Endothelial cell of umbilical vein (primary cell): ENCODE results near the gene SLFN5. TPM values are rescaled to one million over a fixed set of nuclear protein-coding genes. Genes with fewer than 3 reads are reported as not detected.

Experiments
- BruUV-seq: library from RNA; stranded (reverse); fragments of 400-500 nt; replicated peaks from 2 replicates; lab custom pipeline; 2021; lab: Mats Ljungman, UMichigan
- CTCF ChIA-PET: fragments of 300-600, 350-600 bp; sonication (Branson Sonifier 250); formaldehyde crosslinking; loops from one replicate; lab custom pipeline; 2021; ENCODE audit warnings: antibody characterized with exemption, inconsistent platforms; lab: Charles Lee
- POLR2A ChIA-PET: fragments of 300-600, 350-600 bp; sonication (Branson Sonifier 250); formaldehyde crosslinking; loops from one replicate; lab custom pipeline; 2021; ENCODE audit warnings: antibody characterized with exemption, inconsistent platforms; lab: Charles Lee
- DNase-seq: peaks from one replicate; pipeline ENCODE4 v3.0.0-alpha.2; 2011; ENCODE audit warnings: low read depth, low spot score
- FAIRE-seq: peaks from 2 replicates; lab custom pipeline; 2011; peaks lifted over from hg19 to GRCh38; lab: Jason Lieb, UNC
- H2AFZ ChIP-seq: 2 replicates; pipeline ENCODE4 v1.6.0; 2012; ENCODE audit warnings: low read depth, low read length, control low read depth, inconsistent platforms
- H3K27ac ChIP-seq: 2 replicates; pipeline ENCODE4 v1.5.1; 2011; ENCODE audit warnings: low read depth, mild to moderate bottlenecking, control low read depth, low read length, moderate library complexity; ENCODE audit not compliant: insufficient read depth
- H3K27me3 ChIP-seq, 2 experiments: 2 replicates each; pipeline versions ENCODE4 v1.6.0 to v1.6.1; 2011; ENCODE audit warnings: low read length in 2 of 2, mixed read lengths in 1 of 2; ENCODE audit not compliant: control insufficient read depth in 2 of 2, insufficient read depth in 2 of 2
- H3K36me3 ChIP-seq, 2 experiments: 2 replicates in 1 of 2; 3 replicates in 1 of 2; pipeline ENCODE4 v1.5.1; 2011; ENCODE audit warnings: low read length in 2 of 2, mild to moderate bottlenecking in 1 of 2, moderate library complexity in 1 of 2; ENCODE audit not compliant: control insufficient read depth in 2 of 2, insufficient read depth in 2 of 2; ENCODE audit errors: extremely low read depth in 1 of 2
- H3K4me1 ChIP-seq: 3 replicates; pipeline ENCODE4 v1.5.1; 2011; ENCODE audit warnings: mild to moderate bottlenecking, low read length; ENCODE audit not compliant: control insufficient read depth, insufficient read depth; ENCODE audit errors: extremely low read depth
- H3K4me2 ChIP-seq: 2 replicates; pipeline ENCODE4 v1.6.1; 2011; ENCODE audit warnings: low read length, control low read depth, mixed read lengths; ENCODE audit not compliant: insufficient read depth
- H3K4me3 ChIP-seq, 3 experiments: fragments of 200-600 bp in 1 of 3; sonication (generic), shearing (Covaris generic) in 1 of 3; replicated peaks in 1 of 3; 2 replicates each; pipeline ENCODE4 v1.5.1; 2011 to 2016; ENCODE audit warnings: control low read depth in 3 of 3, low read length in 3 of 3, mild to moderate bottlenecking in 2 of 3, inconsistent platforms in 1 of 3, low read depth in 1 of 3, moderate library complexity in 1 of 3; ENCODE audit not compliant: insufficient read depth in 1 of 3
- H3K79me2 ChIP-seq: 2 replicates; pipeline ENCODE4 v1.6.0; 2012; ENCODE audit warnings: low read length, inconsistent platforms; ENCODE audit not compliant: control insufficient read depth, insufficient read depth
- H3K9ac ChIP-seq: replicated peaks from 2 replicates; pipeline ENCODE3; 2011; ENCODE audit warnings: low read length, control low read depth; ENCODE audit not compliant: insufficient read depth; ENCODE audit errors: extremely low read depth
- H3K9me1 ChIP-seq: replicated peaks from 3 replicates; pipeline ENCODE4 v1.6.0; 2011; ENCODE audit warnings: mild to moderate bottlenecking, low read length; ENCODE audit not compliant: control insufficient read depth, insufficient read depth; ENCODE audit errors: extremely low read depth
- H3K9me3 ChIP-seq: replicated peaks from 2 replicates; pipeline ENCODE4 v1.5.1; 2012; ENCODE audit warnings: low read length, inconsistent platforms; ENCODE audit not compliant: control insufficient read depth, insufficient read depth
- H4K20me1 ChIP-seq: replicated peaks from 2 replicates; pipeline ENCODE3; 2011; ENCODE audit warnings: mild to moderate bottlenecking, low read length; ENCODE audit not compliant: control insufficient read depth, insufficient read depth; ENCODE audit errors: extremely low read depth
- EZH2 ChIP-seq: IDR thresholded peaks from 2 replicates; pipeline ENCODE4 v1.6.1; 2012; ENCODE audit warnings: borderline replicate concordance, low read depth, mild to moderate bottlenecking, moderate library complexity, low read length, inconsistent platforms; ENCODE audit not compliant: severe bottlenecking
- FOS ChIP-seq: IDR thresholded peaks from 2 replicates; pipeline ENCODE4 v1.6.1; 2011; ENCODE audit warnings: mild to moderate bottlenecking, low read length, moderate library complexity, borderline replicate concordance; ENCODE audit not compliant: insufficient read depth
- GATA2 ChIP-seq: IDR thresholded peaks from 2 replicates; pipeline ENCODE4 v1.7.0; 2011; ENCODE audit warnings: low read depth, mild to moderate bottlenecking, moderate library complexity, mixed read lengths, low read length; ENCODE audit not compliant: insufficient read length, insufficient read depth
- JUN ChIP-seq: IDR thresholded peaks from 2 replicates; pipeline ENCODE4 v1.6.1; 2011; ENCODE audit warnings: borderline replicate concordance, low read depth; ENCODE audit not compliant: insufficient read length, insufficient read depth
- MAX ChIP-seq: IDR thresholded peaks from 2 replicates; pipeline ENCODE4 v1.6.1; 2011; ENCODE audit not compliant: insufficient read depth, insufficient read length
- MYC ChIP-seq: IDR thresholded peaks from one replicate; pipeline ENCODE4 v1.6.1; 2011; ENCODE audit warnings: mild to moderate bottlenecking, low read depth, low read length
- POLR2A ChIP-seq: IDR thresholded peaks from 2 replicates; pipeline ENCODE4 v1.6.1; 2012; ENCODE audit warnings: low read depth, mild to moderate bottlenecking, control low read depth, low read length
- POLR2AphosphoS5 ChIP-seq: IDR thresholded peaks from 2 replicates; pipeline ENCODE4 v1.6.1; 2012; ENCODE audit warnings: low read depth, mild to moderate bottlenecking, control low read depth, low read length, moderate library complexity; ENCODE audit not compliant: insufficient read depth
- dilution Hi-C: fragments of 300-500 bp; cut with MboI; formaldehyde crosslinking; loops from one replicate; pipeline ENCODE4 v1.15.0; 2019; ENCODE audit warnings: low sequenced_read_pairs; ENCODE audit not compliant: extremely low pct_ligation_motif_present
- intact Hi-C: fragments of 100-400 bp; cut with micrococcal nuclease; formaldehyde crosslinking; loops from one replicate; pipeline ENCODE4 v1.10.0; 2022
- polyA plus RNA-seq, 4 experiments: library from polyadenylated mRNA; depleted of rRNA in 3 of 4; stranded (reverse) in 3 of 4; unstranded in 1 of 4; fragments of >200 nt; gene quantifications; 2 replicates each; pipeline versions ENCODE4 v1.2.1 to v1.2.3, GENCODE V29; 2011 to 2012; ENCODE audit warnings: missing spikeins in 1 of 4
- total RNA-seq: library from RNA; stranded (reverse); gene quantifications from 2 replicates; pipeline ENCODE4 v1.2.3, GENCODE V29; 2021
- TF ChIP-seq, protein P1 (sequence below), 2 donors: IDR thresholded peaks; 1 replicate in 1 of 2; 2 replicates in 1 of 2; pipeline ENCODE4 v1.5.1; 2011; ENCODE audit warnings: low read length in 2 of 2, mild to moderate bottlenecking in 2 of 2, moderate library complexity in 2 of 2, control low read depth in 1 of 2, inconsistent platforms in 1 of 2, low read depth in 1 of 2; ENCODE audit not compliant: insufficient read depth in 1 of 2; ENCODE audit errors: extremely low read depth in 1 of 2

The SLFN5 gene
- total and polyA plus RNA-seq, 2 donors (not counting 3 experiments of a cell fraction or from before 2014, with no cell fraction given): 4.5 to 24.2 TPM

DNA sequence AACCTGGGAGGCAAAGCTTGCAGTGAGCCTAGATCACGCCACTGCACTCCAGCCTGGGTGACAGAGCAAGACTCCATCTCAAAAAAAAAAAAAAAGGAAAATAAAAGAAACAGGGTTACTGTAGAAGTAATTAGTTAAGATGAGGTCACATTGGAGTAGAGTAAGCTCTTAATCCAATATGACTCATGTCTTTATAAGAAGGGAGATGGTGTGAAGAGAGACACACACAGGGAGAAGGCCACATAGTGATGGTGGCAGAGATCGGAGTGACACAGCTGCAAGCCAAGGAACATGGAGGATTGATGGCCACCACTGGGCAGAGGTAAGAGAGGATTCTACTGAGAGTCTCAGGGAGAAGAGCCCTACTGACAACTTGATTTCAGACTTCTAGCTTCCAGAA, 15.3 kb upstream of the SLFN5 start:
- intact Hi-C loops: no loop called here
- Histone ChIP-seq H3K4me1 (no peaks in the 10 kb centered on the region), H3K4me3 (no peak overlapping the region), H2AFZ (no peak overlapping the region), H3K4me2 (no peak overlapping the region), H3K27ac (no peak overlapping the region), H3K9me3 (no peaks in the 10 kb centered on the region), H3K79me2 (no peaks in the 10 kb centered on the region), H4K20me1 (no peaks in the 10 kb centered on the region), H3K9ac (no peak overlapping the region), H3K9me1 (no peaks in the 10 kb centered on the region), H3K36me3 (no peaks in the 10 kb centered on the region), H3K27me3 (peaks cover 9 to 17% of the 10 kb centered on the region in 2 experiments)
- FAIRE-seq (no peak), DNase-seq (no peak)
- TF ChIP-seq EZH2 (no peak), POLR2AphosphoS5 (no peak), JUN (no peak), POLR2A (no peak), MAX (no peak), FOS (no peak), GATA2 (no peak), MYC (no peak)
- TF ChIP-seq, protein P1, sequence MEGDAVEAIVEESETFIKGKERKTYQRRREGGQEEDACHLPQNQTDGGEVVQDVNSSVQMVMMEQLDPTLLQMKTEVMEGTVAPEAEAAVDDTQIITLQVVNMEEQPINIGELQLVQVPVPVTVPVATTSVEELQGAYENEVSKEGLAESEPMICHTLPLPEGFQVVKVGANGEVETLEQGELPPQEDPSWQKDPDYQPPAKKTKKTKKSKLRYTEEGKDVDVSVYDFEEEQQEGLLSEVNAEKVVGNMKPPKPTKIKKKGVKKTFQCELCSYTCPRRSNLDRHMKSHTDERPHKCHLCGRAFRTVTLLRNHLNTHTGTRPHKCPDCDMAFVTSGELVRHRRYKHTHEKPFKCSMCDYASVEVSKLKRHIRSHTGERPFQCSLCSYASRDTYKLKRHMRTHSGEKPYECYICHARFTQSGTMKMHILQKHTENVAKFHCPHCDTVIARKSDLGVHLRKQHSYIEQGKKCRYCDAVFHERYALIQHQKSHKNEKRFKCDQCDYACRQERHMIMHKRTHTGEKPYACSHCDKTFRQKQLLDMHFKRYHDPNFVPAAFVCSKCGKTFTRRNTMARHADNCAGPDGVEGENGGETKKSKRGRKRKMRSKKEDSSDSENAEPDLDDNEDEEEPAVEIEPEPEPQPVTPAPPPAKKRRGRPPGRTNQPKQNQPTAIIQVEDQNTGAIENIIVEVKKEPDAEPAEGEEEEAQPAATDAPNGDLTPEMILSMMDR (IDR thresholded peaks at IDR 0.05; ENCODE audit: extremely low read depth in 1 of 2, insufficient read depth in 1 of 2, low read depth in 1 of 2, low read length in 2 of 2): no peak
- CTCF ChIA-PET: no interaction called here
- POLR2A ChIA-PET: no interaction called here
- no TSS peak for BruUV-seq
- dilution Hi-C loops: no loop called here
